HG02943 (cell line): ENCODE results near the gene NXPH4.

Source experiments
- ATAC-seq: cut with Tn5 transposase; IDR thresholded peaks from one replicate; pipeline ENCODE4 v1.9.1; 2021; ENCODE audit warnings: mild to moderate bottlenecking, low read depth, moderate library complexity; ENCODE audit not compliant: unreplicated experiment

Gene NXPH4

GRCh38 chr12:57201631-57202030, 15.0 kb upstream of the NXPH4 start:
- no peak for ATAC-seq

GRCh38 chr12:57202321-57202720, 14.3 kb upstream of the NXPH4 start:
- ATAC-seq = no peak

GRCh38 chr12:57203201-57203600, 13.4 kb upstream of the NXPH4 start:
- ATAC-seq = no peak

- ATAC-seq = no peak
Measured at GRCh38 chr12:57203791-57204190, 12.8 kb upstream of the NXPH4 start.

- ATAC-seq = no peak
Measured at GRCh38 chr12:57204454-57204853, 12.1 kb upstream of the NXPH4 start.

- no peak for ATAC-seq
Measured at GRCh38 chr12:57205186-57205585, 11.4 kb upstream of the NXPH4 start.

GRCh38 chr12:57205931-57206330, 10.7 kb upstream of the NXPH4 start:
- ATAC-seq = no peak

GRCh38 chr12:57207731-57208630, 8.6 kb upstream of the NXPH4 start:
- no peak for ATAC-seq

- ATAC-seq = no peak
Measured at GRCh38 chr12:57208631-57209282, 7.8 kb upstream of the NXPH4 start.

- no peak for ATAC-seq
Measured at GRCh38 chr12:57209916-57210315, 6.7 kb upstream of the NXPH4 start.

GRCh38 chr12:57210461-57210860, 6.1 kb upstream of the NXPH4 start:
- no peak for ATAC-seq

GRCh38 chr12:57210926-57211692, 5.5 kb upstream of the NXPH4 start:
- ATAC-seq = no peak

GRCh38 chr12:57211791-57212700, 4.5 kb upstream of the NXPH4 start:
- ATAC-seq = no peak

- ATAC-seq = no peak
Measured at GRCh38 chr12:57212701-57213057, 3.9 kb upstream of the NXPH4 start.

GRCh38 chr12:57213058-57213715, 3.4 kb upstream of the NXPH4 start:
- ATAC-seq = no peak

- ATAC-seq = no peak
Measured at GRCh38 chr12:57213763-57214397, 2.7 kb upstream of the NXPH4 start.

- no peak for ATAC-seq
Measured at GRCh38 chr12:57214398-57214781, 2.2 kb upstream of the NXPH4 start.

- ATAC-seq = no peak
Measured at GRCh38 chr12:57215065-57215464, 1.5 kb upstream of the NXPH4 start.

- ATAC-seq = no peak
Measured at GRCh38 chr12:57215668-57216013, 953 bp upstream of the NXPH4 start.
